Measurements from ENCODE around the gene EIF2B4. TPM values are rescaled to one million over a fixed set of nuclear protein-coding genes. Genes with fewer than 3 reads are reported as not detected.

Gene EIF2B4
- total and polyA plus RNA-seq, 2 of the 8 experiments (the other 6 are each of a cell fraction or from before 2014, with no cell fraction given): 60.0 to 63.2 TPM

DNA sequence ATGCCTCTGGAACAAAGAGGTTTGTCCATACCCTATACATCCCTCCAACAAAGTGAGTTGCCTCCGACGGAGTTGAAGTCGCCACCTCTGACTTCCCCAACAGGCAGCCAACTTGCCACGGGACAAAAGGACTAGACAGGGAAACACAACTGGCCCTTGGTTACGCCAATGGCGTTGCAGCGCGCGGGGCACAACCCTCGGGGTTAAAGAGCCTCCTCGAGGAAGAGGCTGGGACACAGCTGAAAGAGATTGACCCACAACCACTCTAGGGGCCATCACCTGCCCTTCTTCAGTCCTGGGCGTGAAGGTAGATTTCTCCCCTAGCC lies 14.1 kb downstream of the EIF2B4 start:
- Histone ChIP-seq H4K8ac (ENCODE audit: extremely low read depth, insufficient read depth, low read length) (peak overlapping the region; percentile 96; the same call in 1 of the 2 replicates), H3K4ac (replicated peaks; ENCODE audit: insufficient read length, low read depth, low read length) (no peak overlapping the region), H3K23ac (ENCODE audit: insufficient read length) (no peak overlapping the region), H3K27ac (ENCODE audit: low read depth, low read length) (peak overlapping the region; percentile 95), H3K9me3 (ENCODE audit: insufficient read depth in 2 of 2, low read depth in 1 of 2, low read length in 1 of 2) (no peaks in the 10 kb centered on the region), H2BK20ac (ENCODE audit: low read length) (no peak overlapping the region), H3K9ac (replicated peaks in 1 of 4; ENCODE audit: extremely low read depth in 1 of 4, low read depth in 3 of 4, low read length in 3 of 4) (peak overlapping the region; percentile 61 to 98 (median 96)), H3K79me1 (ENCODE audit: low read depth, low read length) (no peaks in the 10 kb centered on the region; the same call in 1 of the 2 replicates), H2BK15ac (ENCODE audit: low read length) (no peak overlapping the region), H2BK120ac (replicated peaks; ENCODE audit: low read depth, low read length) (no peak overlapping the region), H3K14ac (ENCODE audit: insufficient read length) (no peak overlapping the region), H3K56ac (replicated peaks; ENCODE audit: insufficient read length, low read depth, low read length) (peak overlapping the region; percentile 77), H2BK12ac (ENCODE audit: low read depth, low read length) (peak overlapping the region; percentile 73), H4K5ac (ENCODE audit: insufficient read length, low read depth, low read length) (peak overlapping the region; percentile 85), H2AK5ac (ENCODE audit: low read depth, low read length) (no peak overlapping the region; the same call in 1 of the 2 replicates), H3K23me2 (ENCODE audit: low read depth, low read length) (no peaks in the 10 kb centered on the region), H4K91ac (replicated peaks; ENCODE audit: insufficient read length, low read length) (peak overlapping the region; percentile 96), H2BK5ac (ENCODE audit: low read depth, low read length) (peak overlapping the region; percentile 94), H2AFZ (ENCODE audit: low read length) (no peak overlapping the region), H3K4me2 (ENCODE audit: insufficient read depth in 1 of 2, low read depth in 2 of 2, low read length in 2 of 2) (peak overlapping the region; percentile 63 to 69), H3K4me3 (ENCODE audit: extremely low read depth in 1 of 4, insufficient read depth in 2 of 4, low read depth in 3 of 4, low read length in 4 of 4) (peak overlapping the region; percentile 68 to 97 (median 90)), H3K4me1 (replicated peaks in 1 of 4; ENCODE audit: control insufficient read depth in 3 of 4, insufficient read depth in 4 of 4, low read length in 3 of 4) (peaks cover 0 to 12% (median 4%) of the 10 kb centered on the region in 4 experiments; a peak in 4 of 7 replicates), H3K27me3 (replicated peaks in 1 of 4; ENCODE audit: control insufficient read depth in 3 of 4, extremely low read depth in 1 of 4, insufficient read depth in 3 of 4, low read length in 3 of 4) (no peaks in the 10 kb centered on the region), H3K36me3 (ENCODE audit: control insufficient read depth in 2 of 4, insufficient read depth in 4 of 4, low read length in 3 of 4) (no peaks in the 10 kb centered on the region), H4K20me1 (replicated peaks in 1 of 2; ENCODE audit: control insufficient read depth in 1 of 2, insufficient read depth in 2 of 2, low read length in 2 of 2) (peaks cover 0 to 3% of the 10 kb centered on the region in 2 experiments), H3K79me2 (ENCODE audit: control insufficient read depth in 1 of 2, insufficient read depth in 2 of 2, low read length in 2 of 2) (peaks cover 11 to 63% of the 10 kb centered on the region in 2 experiments; a peak in 3 of 4 replicates), H3K18ac (ENCODE audit: extremely low read depth, low read length) (peak overlapping the region; percentile 89)
- 2% methylated on average over 12 of the region's 12 CpGs; no CpG with 5 or more reads in 1 of the 2 experiments for WGBS, 2 experiments (ENCODE audit: extremely low coverage in 1 of 2, insufficient coverage in 1 of 2, insufficient read length in 1 of 2, insufficient replicate concordance in 2 of 2, low coverage in 1 of 2, low lambda C conversion rate in 2 of 2, missing lambda C conversion rate in 1 of 2)
- DNase-seq (ENCODE audit: low read depth in 1 of 2, low spot score in 2 of 2) (peak in 1 of 2 experiments; percentile 69), FAIRE-seq (no peak)
- POLR2A ChIA-PET (ENCODE audit: partially characterized antibody): interaction anchor here (0.9 to 9.5 kb wide), 30 partner anchors 8 to 303 kb away, joined by 3 to 135 read pairs (median 5); partner anchors contain the start of genes CAD, EIF2B4, FNDC4 and MPV17
- CTCF ChIA-PET (ENCODE audit: partially characterized antibody): no interaction called here
- TF ChIP-seq POLR2AphosphoS5 (IDR thresholded peaks at IDR 0.05; ENCODE audit: low read depth, low read length) (no peak), TBP (IDR thresholded peaks at IDR 0.05; ENCODE audit: low read depth, low read length) (no peak; the same call in 1 of the 2 replicates), HDAC2 (IDR thresholded peaks at IDR 0.05; ENCODE audit: borderline replicate concordance in 1 of 2, low read depth in 2 of 2, low read length in 2 of 2) (no peak), SUZ12 (IDR thresholded peaks at IDR 0.05; ENCODE audit: low read length) (no peak), PHF8 (conservative IDR thresholded peaks at IDR 0.05; ENCODE audit: low read depth, low read length) (no peak)
